Ovary (tissue), 9 donors: Measurements from ENCODE around the gene R3HDM2. TPM values are rescaled to one million over a fixed set of nuclear protein-coding genes. Genes with fewer than 3 reads are reported as not detected.

ENCODE experiments used
- DNase-seq, 5 donors: peaks; one replicate each; pipeline ENCODE4 v3.0.0-alpha.2; 2019 to 2020
- H3K27ac ChIP-seq, 2 donors: fragments of 200-600 bp; one replicate each; pipeline versions ENCODE4 v1.5.1 to v1.8.0; 2019 to 2022
- H3K27me3 ChIP-seq: fragments of 200-600 bp; one replicate; pipeline ENCODE4 v1.8.0; 2022
- H3K36me3 ChIP-seq: fragments of 200-600 bp; sonication (generic); one replicate; pipeline ENCODE4 v1.5.1; 2019
- H3K4me1 ChIP-seq: one replicate; pipeline ENCODE4 v1.8.1; 2013; ENCODE audit warnings: mild to moderate bottlenecking, moderate library complexity; ENCODE audit not compliant: insufficient read depth
- H3K4me3 ChIP-seq: fragments of 200-600 bp; sonication (generic); one replicate; pipeline ENCODE4 v1.5.1; 2017
- H3K9me3 ChIP-seq, 2 donors: fragments of 200-600 bp in 1 of 2; sonication (generic) in 1 of 2; one replicate each; pipeline versions ENCODE4 v1.5.1 to v1.8.1; 2013 to 2019; ENCODE audit warnings: mild to moderate bottlenecking in 1 of 2, moderate library complexity in 1 of 2
- CTCF ChIP-seq, 3 donors: fragments of 450-650 bp in 2 of 3; fragments of 200-600 bp in 1 of 3; IDR thresholded peaks; one replicate each; pipeline versions ENCODE4 v1.5.1 to v1.8.0; 2016 to 2022; ENCODE audit warnings: antibody characterized with exemption in 3 of 3, mild to moderate bottlenecking in 1 of 3
- EP300 ChIP-seq: sonication (generic); formaldehyde crosslinking; IDR thresholded peaks from one replicate; pipeline ENCODE4 v1.6.1; 2017; ENCODE audit warnings: antibody characterized with exemption
- POLR2A ChIP-seq: fragments of 450-650 bp; IDR thresholded peaks from one replicate; pipeline ENCODE4 v1.6.1; 2017; ENCODE audit warnings: antibody characterized with exemption, mild to moderate bottlenecking, moderate library complexity
- WGBS, 3 donors: extraction: QIAGEN DNeasy Blood & Tissue Kit in 1 of 3; methylation state at CpG; one replicate each; pipeline versions ENCODE4 v1.1.5 to v1.1.7; 2013 to 2017; 5-methylcytosine and 5-hydroxymethylcytosine counted together
- intact Hi-C, 4 donors: fragments of 100-400 bp; cut with DNase I; formaldehyde crosslinking; loops; one replicate each; pipeline versions ENCODE4 v1.11.0 to v1.15.1; 2022 to 2023
- polyA plus RNA-seq, 2 donors: library from polyadenylated mRNA; stranded (reverse); fragments of 200-250 nt in 1 of 2; fragments of 350-450 nt in 1 of 2; fragmentation: Illumina TruSeq in 1 of 2; extraction: RNeasy Lipid Tissue Mini Kit (QIAGEN cat#74804) in 1 of 2; gene quantifications; one replicate each; pipeline ENCODE4 v1.2.3, GENCODE V29; 2013 to 2014
- small RNA-seq: library from RNA; depleted of rRNA; stranded (forward); fragments of <200 nt; gene quantifications from one replicate; pipeline ENCODE3, GENCODE V24; 2016
- total RNA-seq, 7 donors: library from RNA; depleted of rRNA in 2 of 7; stranded (reverse); fragments of >200 nt in 2 of 7; fragmentation: NEBNext Ultra II Directional in 3 of 7; extraction: Animal tissue kit (Norgen Biotek cat#: 25700) in 3 of 7; gene quantifications; one replicate each; pipeline versions ENCODE4 v1.1.0 to v1.2.4, GENCODE V29; 2016 to 2023
- donor health status: DM: no; HTN: no; CAD: no; lungs with moderate emphysema.
- donor health status: DM: no; HTN: no; CAD: no.
- donor health status: Bipolar disorder and iron deficiency.
- donor health status: DM: yes; HTN: yes; CAD: no.
- donor health status: DM: no; HTN: no; CAD: no.
- donor health status: DM: yes; HTN: yes; CAD: no.

The R3HDM2 gene
- total and polyA plus RNA-seq, 9 donors: 24.3 to 81.4 (median 65.6) TPM

GRCh38 chr12:57203791-57204190 lies 227.1 kb downstream of the R3HDM2 start:
- H3K9me3 ChIP-seq: no peaks in the 10 kb centered on the region
- TF ChIP-seq POLR2A (no peak), EP300 (no peak), CTCF (IDR thresholded peaks at IDR 0.05) (no peak)
- no peaks in the 10 kb centered on the region for H3K27me3 ChIP-seq
- WGBS, 3 donors: 80 to 84% (median 82%) methylated on average over 11 of the region's 11 CpGs
- H3K27ac ChIP-seq: no peak overlapping the region
- H3K4me1 ChIP-seq: no peaks in the 10 kb centered on the region
- no peaks in the 10 kb centered on the region for H3K36me3 ChIP-seq
- intact Hi-C loops: no loop called here
- no peak for DNase-seq
- no peak overlapping the region for H3K4me3 ChIP-seq

Small RNAs within 50 kb of the gene (small RNA-seq; reads per million reads assigned to genes)
- not detected for gene RNU6-879P

Other genes starting within 250 kb of the R3HDM2 start
- gene NXPH4, start 214.2 kb downstream of the R3HDM2 start, total RNA-seq: under 1 TPM in 1 of 7 donors, not detected in 6; 0.20 TPM
- under 1 TPM in 1 of 2 donors, not detected in 1; 0.13 TPM for gene NXPH4, start 214.2 kb downstream of the R3HDM2 start, polyA plus RNA-seq
- gene SHMT2, start 201.3 kb downstream of the R3HDM2 start, total RNA-seq: 100 to 1,000 TPM in 1 of 7 donors, 10 to 100 TPM in 6; 32.3 to 185 (median 46.6) TPM
- gene SHMT2, start 201.3 kb downstream of the R3HDM2 start, polyA plus RNA-seq: 10 to 100 TPM; 23.0 to 34.7 TPM
- gene STAC3, start 179.9 kb downstream of the R3HDM2 start, total RNA-seq: 1 to 10 TPM in 6 of 7 donors, under 1 TPM in 1; 0.66 to 2.3 (median 1.8) TPM
- 1 to 10 TPM in 1 of 2 donors, under 1 TPM in 1; 0.77 to 2.9 TPM for gene STAC3, start 179.9 kb downstream of the R3HDM2 start, polyA plus RNA-seq
- gene INHBC, start 3.7 kb upstream of the R3HDM2 start, total RNA-seq: under 1 TPM in 2 of 7 donors, not detected in 5; 0.12 to 0.27 TPM
- under 1 TPM; 0.07 to 0.12 TPM for gene INHBC, start 3.7 kb upstream of the R3HDM2 start, polyA plus RNA-seq
- not detected for gene INHBE, start 24.3 kb upstream of the R3HDM2 start, total RNA-seq
- gene INHBE, start 24.3 kb upstream of the R3HDM2 start, polyA plus RNA-seq: not detected
- gene GLI1, start 28.7 kb upstream of the R3HDM2 start, total RNA-seq: 1 to 10 TPM in 2 of 7 donors, under 1 TPM in 4, not detected in 1; 0.48 to 4.1 (median 0.74) TPM
- gene GLI1, start 28.7 kb upstream of the R3HDM2 start, polyA plus RNA-seq: 1 to 10 TPM; 2.2 to 4.1 TPM
- gene ARHGAP9, start 48.8 kb upstream of the R3HDM2 start, total RNA-seq: 1 to 10 TPM; 2.7 to 8.0 (median 4.2) TPM
- gene ARHGAP9, start 48.8 kb upstream of the R3HDM2 start, polyA plus RNA-seq: 1 to 10 TPM; 2.6 to 9.5 TPM
- gene MARS1, start 57.0 kb upstream of the R3HDM2 start, total RNA-seq: 100 to 1,000 TPM in 2 of 7 donors, 10 to 100 TPM in 5; 21.1 to 479 (median 66.4) TPM
- 10 to 100 TPM; 30.8 to 87.4 TPM for gene MARS1, start 57.0 kb upstream of the R3HDM2 start, polyA plus RNA-seq
- gene DDIT3, start 89.5 kb upstream of the R3HDM2 start, total RNA-seq: 10 to 100 TPM; 22.1 to 84.9 (median 29.2) TPM
- 10 to 100 TPM; 34.9 to 62.1 TPM for gene DDIT3, start 89.5 kb upstream of the R3HDM2 start, polyA plus RNA-seq
- gene MBD6, start 91.8 kb upstream of the R3HDM2 start, total RNA-seq: 100 to 1,000 TPM in 2 of 7 donors, 10 to 100 TPM in 5; 25.2 to 122 (median 79.7) TPM
- 10 to 100 TPM; 18.1 to 35.0 TPM for gene MBD6, start 91.8 kb upstream of the R3HDM2 start, polyA plus RNA-seq
- 100 to 1,000 TPM in 1 of 7 donors, 10 to 100 TPM in 6; 70.7 to 100 (median 97.4) TPM for gene DCTN2, start 116.1 kb upstream of the R3HDM2 start, total RNA-seq
- 100 to 1,000 TPM; 128 to 226 TPM for gene DCTN2, start 116.1 kb upstream of the R3HDM2 start, polyA plus RNA-seq
- gene KIF5A, start 119.0 kb upstream of the R3HDM2 start, total RNA-seq: under 1 TPM in 6 of 7 donors, not detected in 1; 0.08 to 0.48 (median 0.30) TPM
- gene KIF5A, start 119.0 kb upstream of the R3HDM2 start, polyA plus RNA-seq: under 1 TPM; 0.15 to 0.48 TPM
- 10 to 100 TPM; 16.9 to 30.4 (median 21.2) TPM for gene PIP4K2C, start 160.1 kb upstream of the R3HDM2 start, total RNA-seq
- gene PIP4K2C, start 160.1 kb upstream of the R3HDM2 start, polyA plus RNA-seq: 10 to 100 TPM; 13.1 to 42.0 TPM
- 10 to 100 TPM; 50.0 to 75.2 (median 57.8) TPM for gene DTX3, start 173.8 kb upstream of the R3HDM2 start, total RNA-seq
- gene DTX3, start 173.8 kb upstream of the R3HDM2 start, polyA plus RNA-seq: 10 to 100 TPM; 37.9 to 56.2 TPM
- 10 to 100 TPM; 22.1 to 48.4 (median 37.1) TPM for gene ARHGEF25, start 180.4 kb upstream of the R3HDM2 start, total RNA-seq
- 10 to 100 TPM; 47.4 to 48.8 TPM for gene ARHGEF25, start 180.4 kb upstream of the R3HDM2 start, polyA plus RNA-seq
- gene B4GALNT1, start 202.2 kb upstream of the R3HDM2 start, total RNA-seq: 1 to 10 TPM in 1 of 7 donors, under 1 TPM in 6; 0.28 to 1.5 (median 0.56) TPM
- 1 to 10 TPM in 1 of 2 donors, under 1 TPM in 1; 0.22 to 1.3 TPM for gene B4GALNT1, start 202.2 kb upstream of the R3HDM2 start, polyA plus RNA-seq